Neural cell (in vitro differentiated cells): Measurements from ENCODE around the gene HES4. TPM values are rescaled to one million over a fixed set of nuclear protein-coding genes. Genes with fewer than 3 reads are reported as not detected.

Source experiments
- H2AFZ ChIP-seq: fragments of 200-600, 300-800 bp; sonication (generic), shearing (Covaris generic); 2 replicates; pipeline ENCODE4 v1.6.0; 2014; ENCODE audit warnings: low read depth, mild to moderate bottlenecking, antibody characterized with exemption, low read length, moderate library complexity
- H3F3A ChIP-seq: fragments of 200-600 bp; shearing (Covaris generic); 2 replicates; pipeline ENCODE4 v1.6.1; 2016; ENCODE audit warnings: mild to moderate bottlenecking, moderate library complexity, mixed read lengths, antibody characterized with exemption, low read length; ENCODE audit not compliant: insufficient read depth, poor library complexity, severe bottlenecking
- H3K27ac ChIP-seq: fragments of 200-600, 300-800 bp; sonication (generic), shearing (Covaris generic); 2 replicates; pipeline ENCODE4 v1.5.1; 2014; ENCODE audit warnings: mild to moderate bottlenecking, low read length, moderate library complexity
- H3K27me3 ChIP-seq: fragments of 300-800, 200-600 bp; sonication (generic), shearing (Covaris generic); 2 replicates; pipeline ENCODE4 v1.6.0; 2014; ENCODE audit warnings: mild to moderate bottlenecking, low read depth, low read length, moderate library complexity; ENCODE audit not compliant: insufficient read depth
- H3K36me3 ChIP-seq: fragments of 300-800, 200-600 bp; sonication (generic), shearing (Covaris generic); 2 replicates; pipeline ENCODE4 v1.5.1; 2014; ENCODE audit warnings: mild to moderate bottlenecking, antibody characterized with exemption, low read length, moderate library complexity; ENCODE audit not compliant: insufficient read depth
- H3K4me2 ChIP-seq: fragments of 300-800, 200-600 bp; sonication (generic), shearing (Covaris generic); 2 replicates; pipeline ENCODE4 v1.6.0; 2014; ENCODE audit warnings: mild to moderate bottlenecking, low read length
- H3K4me3 ChIP-seq: fragments of 300-800, 200-600 bp; sonication (generic), shearing (Covaris generic); 2 replicates; pipeline ENCODE4 v1.5.1; 2014; ENCODE audit warnings: mild to moderate bottlenecking, low read length, moderate library complexity
- H3K79me2 ChIP-seq: fragments of 200-600 bp; shearing (Covaris generic); replicated peaks from 2 replicates; pipeline ENCODE4 v1.6.0; 2014; ENCODE audit warnings: mild to moderate bottlenecking, low read length, moderate library complexity; ENCODE audit not compliant: insufficient read depth
- H3K9ac ChIP-seq: fragments of 300-800, 200-600 bp; sonication (generic), shearing (Covaris generic); 2 replicates; pipeline ENCODE4 v1.6.1; 2016; ENCODE audit warnings: mild to moderate bottlenecking, low read length, mixed read lengths
- H3K9me2 ChIP-seq: fragments of 200-600 bp; shearing (Covaris generic); 2 replicates; pipeline ENCODE4 v1.6.1; 2016; ENCODE audit warnings: mild to moderate bottlenecking, low read length, mixed read lengths; ENCODE audit not compliant: insufficient read depth
- H3K9me3 ChIP-seq: fragments of 200-600, 300-800 bp; sonication (generic), shearing (Covaris generic); 2 replicates; pipeline ENCODE4 v1.6.1; 2016; ENCODE audit warnings: mild to moderate bottlenecking, mixed run types, low read length, moderate library complexity, mixed read lengths
- H4K20me1 ChIP-seq: fragments of 200-600 bp; shearing (Covaris generic); 2 replicates; pipeline ENCODE4 v1.6.1; 2016; ENCODE audit warnings: mild to moderate bottlenecking, mixed run types; ENCODE audit not compliant: insufficient read depth
- CTCF ChIP-seq: fragments of 450-650 bp; IDR thresholded peaks from 2 replicates; pipeline ENCODE4 v1.5.1; 2014; ENCODE audit warnings: antibody characterized with exemption, mild to moderate bottlenecking, moderate library complexity; ENCODE audit not compliant: poor library complexity, severe bottlenecking
- EP300 ChIP-seq: fragments of 450-650 bp; conservative IDR thresholded peaks from 2 replicates; pipeline ENCODE4 v1.6.1; 2014; ENCODE audit warnings: antibody characterized with exemption, mild to moderate bottlenecking, moderate library complexity; ENCODE audit not compliant: poor library complexity, severe bottlenecking
- EZH2 ChIP-seq: fragments of 200-600, 300-800 bp; shearing (Covaris generic), sonication (generic); IDR thresholded peaks from 2 replicates; pipeline ENCODE4 v1.6.1; 2014; ENCODE audit warnings: antibody characterized with exemption, low read length, borderline replicate concordance, mild to moderate bottlenecking; ENCODE audit not compliant: insufficient read depth, poor library complexity, severe bottlenecking
- MXI1 ChIP-seq: fragments of 450-650 bp; conservative IDR thresholded peaks from 2 replicates; pipeline ENCODE4 v1.6.1; 2014; ENCODE audit warnings: antibody characterized with exemption, mild to moderate bottlenecking; ENCODE audit not compliant: poor library complexity, severe bottlenecking
- POLR2AphosphoS5 ChIP-seq: IDR thresholded peaks from 2 replicates; pipeline ENCODE4 v1.6.1; 2012
- RAD21 ChIP-seq: fragments of 450-650 bp; conservative IDR thresholded peaks from 2 replicates; pipeline ENCODE4 v1.6.1; 2014; ENCODE audit warnings: antibody characterized with exemption, mild to moderate bottlenecking, moderate library complexity
- SMC3 ChIP-seq: fragments of 450-650 bp; conservative IDR thresholded peaks from 2 replicates; pipeline ENCODE4 v1.6.1; 2014; ENCODE audit warnings: antibody characterized with exemption, mild to moderate bottlenecking, moderate library complexity; ENCODE audit not compliant: poor library complexity
- TAF1 ChIP-seq: IDR thresholded peaks from 2 replicates; pipeline ENCODE4 v1.6.1; 2012; ENCODE audit warnings: low read depth
- polyA plus RNA-seq: library from polyadenylated mRNA; depleted of rRNA; stranded (reverse); fragments of >200 nt; gene quantifications from 2 replicates; pipeline ENCODE4 v1.2.3, GENCODE V29; 2014
- TF ChIP-seq, protein P1 (sequence below): IDR thresholded peaks from 2 replicates; pipeline ENCODE4 v1.6.1; 2012; ENCODE audit warnings: borderline replicate concordance

Gene HES4
- polyA plus RNA-seq, 1 donor from 2014 or later = 196 TPM

DNA sequence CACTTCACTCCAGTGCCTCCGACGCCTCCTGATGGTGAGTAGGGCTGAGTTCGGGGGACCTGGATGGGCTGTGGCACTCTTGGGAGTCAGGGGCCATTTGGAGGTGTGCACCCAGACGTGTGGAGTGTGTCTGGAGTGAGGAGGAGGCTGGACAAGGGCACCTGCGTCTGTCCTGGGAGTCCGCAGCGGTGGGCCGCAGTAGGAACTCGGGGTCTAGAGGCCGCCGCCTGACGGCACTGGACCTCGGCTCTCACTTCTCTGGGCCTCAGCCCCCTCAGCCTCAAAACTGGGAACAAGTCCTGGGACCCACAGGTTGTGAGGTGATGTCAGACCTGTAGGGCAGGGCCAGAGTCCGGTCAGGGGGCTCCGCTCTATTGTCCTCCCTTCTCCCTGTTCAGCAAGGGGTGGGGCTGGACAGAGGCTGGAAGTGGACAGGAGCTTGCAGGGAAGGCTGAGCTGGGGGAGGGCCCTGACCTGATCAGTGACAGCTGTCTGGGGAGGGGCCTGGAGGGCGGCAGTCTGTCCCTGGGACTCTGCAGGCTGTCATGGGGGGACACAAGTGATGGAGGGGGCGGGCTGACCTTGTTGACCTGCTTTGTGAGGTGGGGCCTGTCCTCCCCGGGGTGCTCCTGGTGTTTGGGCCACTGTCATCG lies 35.5 kb upstream of the HES4 start:
- Histone ChIP-seq H3K4me2 (no peak overlapping the region), H3K9me3 (no peaks in the 10 kb centered on the region)

GRCh38 chr1:1034439-1034781 lies 34.5 kb upstream of the HES4 start:
- H3K4me2 ChIP-seq = peak overlapping the region; percentile 48
- no peaks in the 10 kb centered on the region for H3K9me3 ChIP-seq
- H2AFZ ChIP-seq = no peak overlapping the region
- peak overlapping the region; percentile 65 for H3K27ac ChIP-seq
- H3K9ac ChIP-seq = peak overlapping the region; percentile 85
- H3K27me3 ChIP-seq = no peaks in the 10 kb centered on the region
- H3K4me3 ChIP-seq = peak overlapping the region; percentile 69
- no peaks in the 10 kb centered on the region for H3K36me3 ChIP-seq
- no peaks in the 10 kb centered on the region for H3K9me2 ChIP-seq
- H4K20me1 ChIP-seq = no peaks in the 10 kb centered on the region
- peaks cover 4% of the 10 kb centered on the region for H3K79me2 ChIP-seq
- TF ChIP-seq MXI1 (peak; percentile 11), CTCF (peak; percentile 37), EZH2 (no peak)
- H3F3A ChIP-seq = no peaks in the 10 kb centered on the region

More for the DNA sequence above, 35.5 kb upstream of the HES4 start:
- no peaks in the 10 kb centered on the region for H3F3A ChIP-seq
- peak overlapping the region; percentile 34 for H3K4me3 ChIP-seq
- no peaks in the 10 kb centered on the region for H3K9me2 ChIP-seq
- no peaks in the 10 kb centered on the region for H4K20me1 ChIP-seq
- H3K79me2 ChIP-seq = peaks cover 4% of the 10 kb centered on the region
- H2AFZ ChIP-seq = no peak overlapping the region
- H3K27ac ChIP-seq = no peak overlapping the region
- no peaks in the 10 kb centered on the region for H3K27me3 ChIP-seq
- H3K9ac ChIP-seq = no peak overlapping the region
- no peaks in the 10 kb centered on the region for H3K36me3 ChIP-seq
- no peak for TF ChIP-seq MXI1
- no peak for TF ChIP-seq EZH2
- TF ChIP-seq, protein P1, sequence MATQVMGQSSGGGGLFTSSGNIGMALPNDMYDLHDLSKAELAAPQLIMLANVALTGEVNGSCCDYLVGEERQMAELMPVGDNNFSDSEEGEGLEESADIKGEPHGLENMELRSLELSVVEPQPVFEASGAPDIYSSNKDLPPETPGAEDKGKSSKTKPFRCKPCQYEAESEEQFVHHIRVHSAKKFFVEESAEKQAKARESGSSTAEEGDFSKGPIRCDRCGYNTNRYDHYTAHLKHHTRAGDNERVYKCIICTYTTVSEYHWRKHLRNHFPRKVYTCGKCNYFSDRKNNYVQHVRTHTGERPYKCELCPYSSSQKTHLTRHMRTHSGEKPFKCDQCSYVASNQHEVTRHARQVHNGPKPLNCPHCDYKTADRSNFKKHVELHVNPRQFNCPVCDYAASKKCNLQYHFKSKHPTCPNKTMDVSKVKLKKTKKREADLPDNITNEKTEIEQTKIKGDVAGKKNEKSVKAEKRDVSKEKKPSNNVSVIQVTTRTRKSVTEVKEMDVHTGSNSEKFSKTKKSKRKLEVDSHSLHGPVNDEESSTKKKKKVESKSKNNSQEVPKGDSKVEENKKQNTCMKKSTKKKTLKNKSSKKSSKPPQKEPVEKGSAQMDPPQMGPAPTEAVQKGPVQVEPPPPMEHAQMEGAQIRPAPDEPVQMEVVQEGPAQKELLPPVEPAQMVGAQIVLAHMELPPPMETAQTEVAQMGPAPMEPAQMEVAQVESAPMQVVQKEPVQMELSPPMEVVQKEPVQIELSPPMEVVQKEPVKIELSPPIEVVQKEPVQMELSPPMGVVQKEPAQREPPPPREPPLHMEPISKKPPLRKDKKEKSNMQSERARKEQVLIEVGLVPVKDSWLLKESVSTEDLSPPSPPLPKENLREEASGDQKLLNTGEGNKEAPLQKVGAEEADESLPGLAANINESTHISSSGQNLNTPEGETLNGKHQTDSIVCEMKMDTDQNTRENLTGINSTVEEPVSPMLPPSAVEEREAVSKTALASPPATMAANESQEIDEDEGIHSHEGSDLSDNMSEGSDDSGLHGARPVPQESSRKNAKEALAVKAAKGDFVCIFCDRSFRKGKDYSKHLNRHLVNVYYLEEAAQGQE = no peak
- TF ChIP-seq EP300 = no peak
- TF ChIP-seq SMC3 = no peak
- TF ChIP-seq POLR2AphosphoS5 = no peak
- no peak for TF ChIP-seq RAD21
- TF ChIP-seq TAF1 = no peak
- TF ChIP-seq CTCF = no peak
